RPMI7951 (cell line): ENCODE measurements around the gene S100A10. TPM values are rescaled to one million over a fixed set of nuclear protein-coding genes. Genes with fewer than 3 reads are reported as not detected.

Experiments
- DNase-seq: peaks from one replicate; pipeline ENCODE4 v3.0.0-alpha.2; 2012; ENCODE audit warnings: low read depth
- total RNA-seq: library from RNA; depleted of rRNA; stranded (reverse); fragments of >200 nt; shearing (Covaris generic); gene quantifications from 2 replicates; pipeline ENCODE4 v1.2.3, GENCODE V29; 2014; rRNA removed

The S100A10 gene, protein sequence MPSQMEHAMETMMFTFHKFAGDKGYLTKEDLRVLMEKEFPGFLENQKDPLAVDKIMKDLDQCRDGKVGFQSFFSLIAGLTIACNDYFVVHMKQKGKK
- total RNA-seq = 165 and 220 TPM in 2 replicates

DNA sequence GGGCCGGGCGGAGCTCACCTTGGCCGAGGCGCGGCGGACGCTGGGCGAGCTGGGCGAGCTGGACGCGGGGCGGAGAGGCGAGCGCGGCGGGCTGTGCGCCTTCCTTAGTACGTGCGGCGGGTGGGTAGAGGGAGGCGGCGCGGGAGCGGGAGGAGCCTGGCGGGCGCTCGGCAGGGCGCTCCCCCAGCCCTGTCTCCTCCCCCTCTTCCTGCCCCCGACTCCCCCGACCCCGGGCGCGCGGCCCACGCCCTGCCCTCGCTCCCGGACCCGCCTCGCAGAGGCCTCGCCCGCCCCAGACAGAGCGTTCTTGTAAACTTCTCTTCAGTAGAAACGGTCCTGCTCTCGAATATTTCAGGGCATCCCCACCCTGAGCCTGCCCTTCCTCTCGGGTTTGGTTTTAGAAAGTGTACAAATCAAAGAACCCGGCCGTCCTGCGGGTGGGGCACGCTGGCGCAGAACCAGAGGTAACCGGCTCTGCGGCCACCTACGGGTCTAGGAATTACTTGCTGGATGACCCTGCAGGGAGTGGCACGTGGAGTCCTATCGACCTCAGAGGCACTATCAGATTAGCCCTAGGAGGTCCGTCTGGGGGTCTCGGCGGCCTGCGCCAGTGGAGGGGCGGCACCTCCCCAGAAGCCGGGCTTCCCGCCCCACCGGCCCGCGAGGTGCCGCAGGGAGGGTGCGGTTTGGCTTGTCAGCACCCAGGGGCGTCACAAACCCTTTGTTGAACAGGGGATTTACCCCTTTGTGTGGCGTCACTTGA lies at the start of gene S100A10:
TSS of gene S100A10 (minus strand) at position 126 of the 763 bp plus-strand sequence. CDS start 7,629 bp downstream, outside the sequence.
- DNase-seq = peak; percentile 83

DNA sequence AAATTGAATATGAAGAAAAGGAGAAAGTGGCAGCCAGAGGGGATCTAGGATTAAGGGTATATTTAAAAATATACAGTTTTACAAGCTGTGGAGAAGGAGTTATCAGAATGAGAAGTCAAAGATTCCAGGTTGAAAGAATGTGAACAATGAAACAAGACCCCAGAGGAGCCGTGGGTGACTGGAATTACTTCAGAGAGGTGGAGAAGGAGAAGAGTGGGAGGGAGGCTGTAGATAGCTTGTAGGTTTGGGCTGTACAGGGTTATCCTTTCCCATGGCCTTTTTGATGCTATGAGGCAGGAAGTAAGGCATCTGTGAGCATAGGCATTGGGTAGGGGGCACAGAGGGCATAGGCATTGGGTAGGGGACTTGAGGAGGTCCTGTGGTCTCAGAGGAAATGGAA lies 48.4 kb upstream of the S100A10 start:
- DNase-seq = no peak

DNA sequence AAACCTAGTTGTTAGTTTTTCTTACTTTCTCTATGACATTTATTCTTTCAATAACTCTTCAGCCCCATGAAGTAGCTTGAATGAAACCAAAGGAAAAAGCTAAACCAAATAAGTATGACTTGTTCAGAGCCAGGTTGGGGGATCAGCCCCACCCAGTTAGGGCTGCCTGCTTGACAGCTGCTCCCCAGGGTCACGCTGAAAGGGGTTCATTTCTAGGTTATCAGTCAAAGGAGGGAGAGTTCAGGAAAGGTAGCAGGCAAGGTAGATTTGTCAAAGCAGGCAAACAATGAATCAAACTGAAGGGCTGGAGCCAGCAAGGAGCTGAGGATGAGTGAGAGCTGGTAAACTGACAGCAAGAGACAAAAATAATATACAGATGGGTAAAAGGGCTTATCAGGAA lies 46.2 kb upstream of the S100A10 start:
- no peak for DNase-seq

DNA sequence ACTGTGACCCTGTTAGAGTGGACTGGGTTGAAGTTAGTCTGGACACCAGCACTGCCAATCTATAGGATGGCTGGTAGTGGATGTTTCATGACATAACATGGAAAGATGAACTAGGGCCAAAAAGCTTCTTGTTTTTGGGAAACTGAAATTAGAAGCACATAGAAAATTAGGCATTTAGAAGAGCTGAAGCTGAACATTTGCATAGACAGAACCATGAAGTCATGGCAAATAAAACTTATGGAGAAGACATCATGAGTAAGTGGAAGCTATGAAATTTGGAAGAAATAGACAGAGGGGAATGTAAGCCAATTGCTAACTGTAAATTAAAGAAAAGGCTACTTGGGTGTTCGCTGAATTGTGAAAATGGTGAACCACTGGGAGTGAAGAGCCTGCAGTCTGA lies 45.8 kb upstream of the S100A10 start:
- no peak for DNase-seq

DNA sequence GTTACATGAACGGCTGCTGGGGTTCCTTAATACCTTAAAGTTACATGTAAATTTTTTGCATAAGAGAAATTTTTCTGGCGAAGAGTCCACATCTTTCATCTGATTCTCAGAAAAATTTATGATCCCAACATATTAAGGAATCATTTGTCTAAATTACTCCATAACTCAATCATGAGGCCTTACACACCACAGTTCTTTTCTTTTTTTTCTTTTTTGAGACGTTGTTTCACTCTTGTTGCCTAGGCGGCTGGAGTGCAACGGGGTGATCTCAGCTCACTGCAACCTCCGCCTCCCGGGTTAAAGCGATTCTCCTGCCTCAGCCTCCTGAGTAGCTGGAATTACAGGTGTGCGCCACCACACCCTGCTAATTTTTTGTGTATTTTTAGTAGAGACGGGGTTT lies 45.2 kb upstream of the S100A10 start:
- no peak for DNase-seq

DNA sequence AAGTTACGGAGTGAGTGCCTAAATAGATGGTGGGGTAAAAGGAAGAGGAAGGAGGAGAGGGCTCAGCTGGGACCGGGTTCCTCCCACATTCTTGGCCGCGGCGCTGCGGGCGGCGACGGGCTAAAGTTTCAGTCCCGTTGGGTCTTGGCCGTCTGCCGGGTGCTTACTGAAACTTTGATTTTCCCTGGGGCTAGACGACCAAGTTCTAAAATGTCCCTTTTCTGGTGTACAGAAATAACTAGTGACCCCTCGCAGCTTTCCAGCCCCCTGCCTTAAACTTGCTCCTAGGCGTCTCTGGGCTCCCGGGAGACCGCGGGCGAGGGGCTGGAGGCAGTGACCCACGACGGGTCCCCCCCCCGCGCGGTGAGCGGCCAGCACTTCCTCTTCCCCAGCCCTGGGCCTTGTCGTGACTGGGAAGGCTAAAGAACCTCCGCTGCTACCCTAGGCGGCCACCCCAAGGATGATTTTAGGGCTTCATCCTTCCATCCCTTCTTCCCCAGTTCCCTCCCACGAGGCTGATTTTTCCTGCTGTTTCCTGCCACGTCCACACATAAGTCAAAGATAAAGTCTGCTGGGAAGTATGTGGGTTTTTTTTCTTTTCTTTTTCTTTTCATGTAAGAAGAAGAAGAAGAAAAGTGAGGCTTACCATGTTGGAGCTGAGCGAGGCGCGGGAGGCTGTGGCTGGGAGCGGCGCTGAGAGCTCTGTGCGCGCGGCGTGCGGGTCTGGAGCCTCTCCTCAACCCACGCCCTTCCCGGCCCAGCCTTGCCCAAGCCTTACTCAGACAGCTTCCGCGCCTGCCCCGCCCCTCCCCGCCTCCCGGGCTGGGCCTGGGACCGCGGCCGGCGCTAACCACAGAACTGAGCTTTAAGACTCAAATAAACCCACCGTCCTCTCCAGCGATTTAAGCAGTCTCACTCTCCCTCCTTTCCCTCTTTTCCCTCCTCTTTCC lies 42.9 kb upstream of the S100A10 start, which contains the start of gene S100A11:
TSS of gene S100A11 (minus strand) at position 738 of the 950 bp plus-strand sequence. CDS start at position 649, 89 bp downstream.
- DNase-seq = peak; percentile 89

DNA sequence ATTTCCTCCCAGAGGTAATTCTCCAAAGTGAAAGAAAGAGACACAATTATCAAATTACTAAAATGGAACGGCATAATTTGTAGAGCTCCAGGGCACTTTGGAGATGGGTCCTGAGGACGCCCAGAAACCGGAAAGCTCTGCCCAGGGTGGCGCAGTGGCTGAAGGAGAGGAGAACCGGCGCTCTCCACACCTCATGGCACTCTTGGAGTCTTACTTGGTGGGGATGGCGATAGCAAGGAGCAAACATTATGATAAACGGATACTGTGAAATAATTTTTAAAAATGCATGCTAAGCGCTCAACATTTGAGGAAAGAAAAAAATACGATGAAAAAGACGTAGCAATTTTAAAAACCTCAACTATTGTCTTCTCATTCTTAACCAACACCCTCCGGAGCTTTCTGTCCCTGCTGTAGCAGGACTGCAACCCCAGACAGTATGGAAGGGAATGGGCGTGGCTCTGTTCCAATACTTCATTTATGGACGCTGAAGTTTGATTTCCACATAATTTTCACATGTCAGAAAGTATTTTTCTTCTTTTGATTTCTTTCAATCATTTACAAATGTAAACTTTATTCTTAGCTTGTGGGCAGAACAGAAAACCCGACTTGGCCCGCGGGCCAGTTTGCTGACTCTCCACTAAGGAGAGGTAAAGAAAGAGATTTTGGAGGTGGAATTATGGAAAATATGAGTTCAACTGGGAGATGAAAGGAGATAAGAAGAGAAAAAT lies 42.0 kb upstream of the S100A10 start:
- peak; percentile 26 for DNase-seq

DNA sequence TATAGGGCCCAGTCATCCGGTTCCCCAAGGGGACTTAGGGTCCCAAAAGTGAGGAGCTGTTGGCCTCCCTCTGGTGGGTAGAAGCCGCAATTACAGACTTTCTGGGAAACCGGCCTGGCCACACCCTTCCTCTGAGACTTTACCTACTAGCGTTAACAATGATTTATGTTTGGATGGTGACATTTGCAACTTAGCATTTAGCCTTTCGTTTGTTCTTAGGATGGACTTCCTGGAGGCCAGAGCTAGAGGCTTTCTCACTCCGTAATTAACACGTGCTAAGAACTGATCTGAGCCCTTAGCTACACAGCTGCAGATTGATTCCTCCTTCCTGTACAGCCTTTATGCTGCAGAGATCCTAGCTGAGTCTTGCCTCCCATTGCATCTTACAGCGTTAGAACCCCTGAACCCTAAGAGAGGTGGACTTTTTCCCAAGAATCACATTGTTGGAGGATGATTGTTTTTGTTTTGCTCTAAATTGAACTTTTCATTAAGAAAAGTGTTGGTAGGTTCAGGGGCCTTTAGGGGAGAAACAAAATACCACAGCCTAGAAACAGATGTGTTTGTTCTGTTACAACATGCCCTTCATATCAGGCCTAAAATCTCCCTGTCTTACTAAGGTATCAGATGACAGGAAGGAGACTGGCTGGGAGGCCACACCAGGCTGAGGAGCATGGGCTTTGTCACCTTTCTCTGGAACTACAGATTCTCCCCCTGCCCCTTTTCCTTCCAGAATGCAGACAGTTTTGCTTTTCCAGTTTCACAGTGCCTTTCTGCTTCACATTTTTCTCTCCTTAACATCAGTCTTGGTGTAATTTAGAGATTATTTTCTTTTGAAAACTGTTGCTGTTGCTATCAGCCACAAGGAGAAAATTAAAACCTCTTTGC lies 41.2 kb upstream of the S100A10 start:
- DNase-seq = peak; percentile 85

DNA sequence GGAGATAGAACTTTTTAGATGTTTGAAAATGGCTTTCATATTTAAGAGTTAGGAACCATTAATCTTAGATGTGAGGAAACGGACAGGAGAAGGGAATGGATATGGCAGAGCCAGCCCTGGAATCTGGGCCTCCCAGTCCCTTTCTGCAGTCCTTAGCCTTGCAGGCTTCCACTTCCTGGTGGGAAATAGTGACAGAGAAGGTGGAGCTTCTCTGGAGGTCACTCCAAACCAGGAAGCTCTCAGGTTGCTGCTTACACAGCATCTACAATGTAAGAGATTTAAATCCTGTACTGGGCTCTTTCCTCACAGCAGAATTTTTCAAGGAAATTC lies 40.6 kb upstream of the S100A10 start:
- no peak for DNase-seq

DNA sequence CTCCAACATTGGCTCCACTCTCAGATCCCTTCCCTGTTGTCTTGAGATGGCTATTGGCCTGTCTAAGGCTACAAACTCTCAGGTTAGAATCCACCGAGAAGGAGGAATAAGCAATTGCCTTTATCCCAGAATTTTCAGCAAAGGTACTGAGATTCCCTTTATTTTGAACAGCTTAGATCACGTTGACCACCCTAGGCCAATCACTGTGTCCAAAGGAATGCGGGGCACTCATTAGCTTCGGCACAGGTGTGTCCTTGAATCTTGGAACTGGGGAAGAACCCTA lies 36.2 kb upstream of the S100A10 start:
- no peak for DNase-seq

DNA sequence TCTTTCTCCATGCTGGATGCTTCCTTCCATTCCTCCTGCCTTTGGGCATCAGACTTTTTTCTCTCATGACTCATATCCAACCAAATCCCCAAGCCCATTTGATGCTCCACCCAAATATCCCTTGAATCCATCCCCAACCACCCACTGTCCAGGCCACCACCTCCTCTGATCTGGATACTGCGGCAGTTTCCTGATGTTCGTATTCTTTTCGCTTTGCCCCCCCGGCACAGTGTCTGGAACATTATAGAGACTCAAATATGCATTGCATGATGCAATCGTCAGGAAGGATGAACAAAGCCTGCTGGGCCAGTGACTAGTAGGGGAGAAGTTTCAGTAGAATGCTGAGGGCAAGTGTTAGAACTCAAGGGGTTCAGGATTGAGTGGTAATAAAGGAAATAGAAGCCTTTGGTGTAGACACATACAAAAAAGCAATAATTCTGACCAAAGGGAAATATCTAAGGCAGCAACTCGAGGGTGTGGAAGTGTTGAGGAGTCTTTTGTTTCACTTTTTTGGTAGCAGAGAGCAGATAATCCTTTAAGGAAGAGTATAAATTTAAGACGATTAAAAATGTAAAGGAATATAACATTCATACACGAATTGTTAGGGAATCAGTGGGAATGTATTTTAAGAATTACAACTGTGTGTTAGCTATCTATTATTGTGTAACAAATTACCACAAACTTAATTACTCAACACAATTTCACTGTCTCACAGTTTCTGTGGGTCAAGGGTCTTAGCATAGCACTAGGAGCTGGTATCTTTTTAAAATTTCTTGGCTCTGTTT lies 35.7 kb upstream of the S100A10 start:
- DNase-seq = peak; percentile 83

DNA sequence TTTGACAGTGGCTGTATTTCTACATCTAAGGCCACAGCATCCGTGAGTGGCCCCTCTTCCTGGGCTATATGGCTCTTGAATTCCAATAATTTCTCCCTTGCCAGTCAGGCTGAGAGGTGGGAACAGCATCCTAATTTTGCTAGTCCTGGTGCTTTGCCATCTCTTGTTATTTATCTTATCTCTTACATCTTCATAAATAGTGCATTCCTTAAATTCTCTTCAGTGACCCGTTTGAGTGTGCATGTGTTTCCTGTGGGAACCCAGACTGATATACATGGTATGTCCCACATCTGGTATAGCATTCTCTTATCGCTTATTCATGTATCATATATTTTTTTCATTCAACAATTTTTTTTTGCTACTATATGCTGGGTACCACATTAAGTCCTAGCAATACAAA lies 33.2 kb upstream of the S100A10 start:
- peak; percentile 49 for DNase-seq

DNA sequence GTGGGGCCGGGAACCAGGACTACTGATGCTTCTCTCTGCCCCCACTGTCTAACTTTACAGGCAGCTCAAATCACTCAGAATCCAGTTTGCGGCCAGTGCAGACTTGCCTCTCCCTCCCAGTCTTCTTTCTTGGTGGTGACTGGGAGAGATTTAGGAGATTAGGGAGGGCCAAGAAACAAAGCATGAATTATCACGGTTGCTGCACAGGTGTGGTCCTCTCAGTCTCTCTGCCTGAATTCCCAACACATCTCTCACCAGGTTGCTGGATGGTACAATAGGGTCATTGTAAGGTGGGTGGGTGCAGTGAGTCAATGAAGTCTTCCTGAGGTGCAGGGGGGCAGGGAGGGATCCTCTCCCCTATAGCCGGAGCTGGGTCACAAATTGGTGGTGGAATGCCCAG lies 30.6 kb upstream of the S100A10 start:
- DNase-seq = no peak

DNA sequence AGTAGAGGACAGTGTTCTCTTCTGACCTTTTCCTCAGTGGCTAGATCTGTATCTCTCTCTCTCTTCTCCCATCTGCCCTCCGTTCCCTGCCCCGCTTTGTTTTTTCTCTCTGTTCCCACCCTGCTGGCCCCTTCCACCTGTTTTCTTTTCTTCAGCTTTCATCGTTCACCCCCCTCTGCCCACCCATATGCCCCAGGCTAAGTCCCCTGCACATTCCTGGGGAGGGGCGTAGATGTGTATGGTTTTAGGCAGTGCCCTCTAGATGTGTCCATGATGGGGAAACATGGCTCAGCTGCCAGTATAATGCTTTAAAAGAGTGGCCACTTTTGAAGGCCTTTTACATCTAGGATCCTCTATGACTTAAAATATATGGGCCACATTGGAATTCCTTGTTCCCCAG lies 29.6 kb upstream of the S100A10 start:
- DNase-seq = no peak

DNA sequence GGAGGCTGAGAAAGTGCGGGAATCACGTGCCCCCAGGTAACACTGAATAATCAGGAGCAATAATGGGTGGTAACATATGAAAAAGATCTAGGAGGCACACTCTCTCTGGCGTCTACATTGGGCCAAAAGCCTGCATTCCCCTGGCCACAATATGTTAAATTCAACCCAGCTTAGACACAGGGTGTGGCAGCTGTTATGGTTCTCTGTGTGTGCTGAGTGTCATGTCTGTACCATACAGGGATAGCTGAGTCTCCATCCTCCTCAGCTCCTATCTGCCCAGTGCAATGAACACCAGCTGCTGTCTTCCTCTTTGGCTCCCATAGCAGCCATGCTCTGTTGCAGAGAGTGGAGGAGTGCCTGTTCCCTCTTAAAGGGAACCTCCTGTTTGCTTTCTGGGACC lies 28.8 kb upstream of the S100A10 start:
- no peak for DNase-seq

DNA sequence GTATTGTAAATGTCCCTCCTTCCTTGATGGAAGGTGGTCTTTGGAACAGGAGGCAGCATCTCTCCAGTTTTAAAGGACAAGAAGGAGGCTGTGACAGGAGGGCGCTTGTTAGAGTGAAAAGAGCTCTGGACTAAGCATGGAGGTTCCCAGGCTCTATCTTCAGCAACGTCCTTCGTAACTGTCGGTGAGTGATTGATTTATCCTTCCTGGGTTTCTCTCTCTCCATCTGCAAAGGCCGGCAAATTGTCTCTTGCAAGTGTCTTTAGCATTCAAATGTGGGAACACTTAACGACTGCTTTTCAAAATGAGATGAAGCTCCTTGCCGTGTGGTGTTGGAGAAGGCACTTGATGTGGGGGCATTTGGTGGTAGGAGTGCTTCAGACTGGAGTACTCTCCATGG lies 27.9 kb upstream of the S100A10 start:
- DNase-seq = no peak

DNA sequence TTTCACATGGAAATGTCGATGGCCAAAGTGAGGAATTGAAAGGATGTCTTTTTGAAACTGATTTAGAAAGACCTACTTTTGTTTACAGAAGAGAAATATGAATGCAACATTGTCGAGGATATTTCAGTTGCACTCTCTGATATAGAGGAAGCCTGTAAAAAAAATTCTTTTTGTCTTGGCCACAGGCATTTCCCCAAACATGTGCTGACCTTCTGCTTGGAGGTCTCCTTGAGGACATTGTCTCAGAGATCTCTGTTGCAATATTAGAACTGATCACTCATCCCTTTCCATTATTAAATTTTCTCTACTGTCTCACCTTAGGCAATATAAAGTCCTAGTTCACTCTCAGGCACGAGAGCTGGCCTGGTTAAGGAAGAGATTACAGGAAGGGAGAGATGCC lies 27.2 kb upstream of the S100A10 start:
- DNase-seq = no peak

DNA sequence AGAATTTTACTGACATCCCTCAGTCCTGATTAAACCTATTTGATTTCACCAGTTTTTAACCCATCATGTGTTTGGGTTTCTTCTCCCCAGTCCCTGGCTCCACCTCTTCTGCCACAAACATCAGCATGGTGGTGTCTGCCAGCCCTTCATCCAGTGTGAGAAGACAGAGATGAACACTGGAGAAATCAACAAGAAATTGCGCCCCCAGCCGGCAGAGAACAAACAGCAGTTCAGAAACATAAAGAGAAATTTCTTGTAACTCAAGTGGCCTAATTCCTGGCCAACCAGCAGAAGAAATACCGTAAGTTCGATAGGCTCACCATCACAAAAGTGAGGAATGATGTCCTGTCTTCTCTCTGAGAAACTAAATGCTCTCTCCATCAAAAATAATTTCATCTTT lies 24.9 kb upstream of the S100A10 start:
- DNase-seq = no peak

DNA sequence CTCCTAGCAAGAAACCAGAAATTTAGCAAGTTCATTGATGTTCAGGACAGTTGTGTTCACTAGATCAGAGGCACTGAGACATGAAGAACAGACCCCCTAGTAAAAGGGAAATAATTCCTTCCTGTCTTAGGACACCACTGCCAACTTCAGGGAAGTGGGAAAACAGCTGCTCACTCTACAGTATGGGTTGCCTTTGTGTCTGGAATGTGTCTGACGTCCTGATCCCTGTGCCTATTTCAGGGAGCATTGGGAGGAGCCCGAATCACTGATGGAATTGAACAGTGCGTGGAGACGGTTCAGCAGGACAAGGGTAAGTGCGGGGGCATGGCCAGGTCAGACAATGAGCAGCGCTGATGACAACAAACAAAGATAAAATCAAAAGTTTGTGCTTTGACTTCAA lies 22.1 kb upstream of the S100A10 start:
- DNase-seq = no peak

DNA sequence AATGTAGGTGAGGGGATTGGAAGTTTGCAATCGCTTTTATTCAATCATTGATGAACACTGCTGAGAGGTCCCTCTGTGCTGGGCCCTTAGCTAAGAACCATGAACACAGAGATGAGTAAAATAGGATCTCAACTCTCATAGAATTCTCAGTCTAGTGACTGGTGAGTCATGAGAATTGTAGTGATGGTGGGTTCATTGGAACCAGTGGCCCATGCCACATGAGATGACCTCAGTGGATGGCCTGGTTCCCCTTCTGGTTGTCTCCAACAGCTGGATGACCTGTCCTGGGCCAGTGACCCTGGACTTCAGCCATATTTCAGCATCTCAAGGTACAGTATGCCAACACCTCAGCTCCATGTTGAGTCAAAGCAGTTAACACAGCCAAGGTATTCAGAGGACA lies 21.3 kb upstream of the S100A10 start:
- no peak for DNase-seq
